Endothelial cell of umbilical vein (primary cell): Measurements from ENCODE around the gene UBR4.

Experiments used
- EZH2 ChIP-seq: IDR thresholded peaks from 2 replicates; pipeline ENCODE4 v1.6.1; 2012; ENCODE audit warnings: borderline replicate concordance, low read depth, mild to moderate bottlenecking, moderate library complexity, low read length, inconsistent platforms; ENCODE audit not compliant: severe bottlenecking
- FOS ChIP-seq: IDR thresholded peaks from 2 replicates; pipeline ENCODE4 v1.6.1; 2011; ENCODE audit warnings: mild to moderate bottlenecking, low read length, moderate library complexity, borderline replicate concordance; ENCODE audit not compliant: insufficient read depth
- MYC ChIP-seq: IDR thresholded peaks from one replicate; pipeline ENCODE4 v1.6.1; 2011; ENCODE audit warnings: mild to moderate bottlenecking, low read depth, low read length
- POLR2A ChIP-seq: IDR thresholded peaks from 2 replicates; pipeline ENCODE4 v1.6.1; 2012; ENCODE audit warnings: low read depth, mild to moderate bottlenecking, control low read depth, low read length
- POLR2AphosphoS5 ChIP-seq: IDR thresholded peaks from 2 replicates; pipeline ENCODE4 v1.6.1; 2012; ENCODE audit warnings: low read depth, mild to moderate bottlenecking, control low read depth, low read length, moderate library complexity; ENCODE audit not compliant: insufficient read depth
- TF ChIP-seq, protein P1 (sequence below), 2 donors: IDR thresholded peaks; 1 replicate in 1 of 2; 2 replicates in 1 of 2; pipeline ENCODE4 v1.5.1; 2011; ENCODE audit warnings: low read length in 2 of 2, mild to moderate bottlenecking in 2 of 2, moderate library complexity in 2 of 2, control low read depth in 1 of 2, inconsistent platforms in 1 of 2, low read depth in 1 of 2; ENCODE audit not compliant: insufficient read depth in 1 of 2; ENCODE audit errors: extremely low read depth in 1 of 2
- TF ChIP-seq, protein P2 (sequence below): IDR thresholded peaks from 2 replicates; pipeline ENCODE4 v1.6.1; 2011; ENCODE audit not compliant: insufficient read depth, insufficient read length

DNA sequence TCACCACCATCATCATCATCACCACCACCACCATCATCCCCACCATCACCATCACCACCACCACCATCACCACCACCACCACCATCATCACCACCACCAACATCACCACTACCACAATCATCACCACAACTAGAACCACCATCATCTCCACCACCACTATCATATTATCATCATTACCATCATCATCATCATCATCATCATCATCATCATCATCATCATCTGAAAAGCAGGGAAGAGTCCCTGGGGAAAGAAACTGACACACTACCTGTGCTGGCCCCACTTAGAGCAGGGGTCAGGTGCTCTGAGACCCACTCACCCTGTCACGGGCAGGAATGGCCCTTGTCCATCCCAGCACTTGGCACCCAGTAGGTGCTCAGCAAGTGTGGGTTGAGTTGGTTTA, 148.7 kb downstream of the UBR4 start:
- TF ChIP-seq, protein P1, sequence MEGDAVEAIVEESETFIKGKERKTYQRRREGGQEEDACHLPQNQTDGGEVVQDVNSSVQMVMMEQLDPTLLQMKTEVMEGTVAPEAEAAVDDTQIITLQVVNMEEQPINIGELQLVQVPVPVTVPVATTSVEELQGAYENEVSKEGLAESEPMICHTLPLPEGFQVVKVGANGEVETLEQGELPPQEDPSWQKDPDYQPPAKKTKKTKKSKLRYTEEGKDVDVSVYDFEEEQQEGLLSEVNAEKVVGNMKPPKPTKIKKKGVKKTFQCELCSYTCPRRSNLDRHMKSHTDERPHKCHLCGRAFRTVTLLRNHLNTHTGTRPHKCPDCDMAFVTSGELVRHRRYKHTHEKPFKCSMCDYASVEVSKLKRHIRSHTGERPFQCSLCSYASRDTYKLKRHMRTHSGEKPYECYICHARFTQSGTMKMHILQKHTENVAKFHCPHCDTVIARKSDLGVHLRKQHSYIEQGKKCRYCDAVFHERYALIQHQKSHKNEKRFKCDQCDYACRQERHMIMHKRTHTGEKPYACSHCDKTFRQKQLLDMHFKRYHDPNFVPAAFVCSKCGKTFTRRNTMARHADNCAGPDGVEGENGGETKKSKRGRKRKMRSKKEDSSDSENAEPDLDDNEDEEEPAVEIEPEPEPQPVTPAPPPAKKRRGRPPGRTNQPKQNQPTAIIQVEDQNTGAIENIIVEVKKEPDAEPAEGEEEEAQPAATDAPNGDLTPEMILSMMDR (IDR thresholded peaks at IDR 0.05; ENCODE audit: extremely low read depth in 1 of 2, insufficient read depth in 1 of 2, low read depth in 1 of 2, low read length in 2 of 2) = no peak
- no peak for TF ChIP-seq EZH2
- TF ChIP-seq POLR2AphosphoS5 = no peak
- TF ChIP-seq POLR2A = no peak
- no peak for TF ChIP-seq FOS
- TF ChIP-seq MYC = no peak
- TF ChIP-seq, protein P2, sequence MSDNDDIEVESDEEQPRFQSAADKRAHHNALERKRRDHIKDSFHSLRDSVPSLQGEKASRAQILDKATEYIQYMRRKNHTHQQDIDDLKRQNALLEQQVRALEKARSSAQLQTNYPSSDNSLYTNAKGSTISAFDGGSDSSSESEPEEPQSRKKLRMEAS = no peak
